ENCODE data around the gene KREMEN2. TPM values are rescaled to one million over a fixed set of nuclear protein-coding genes. Genes with fewer than 3 reads are reported as not detected.

Gene KREMEN2
- total and polyA plus RNA-seq, 2 of the 13 experiments (the other 11 are each of a cell fraction or from before 2014, with no cell fraction given) = 0.48 to 1.2 TPM

- 96% methylated on average over 4 of the region's 4 CpGs for WGBS (ENCODE audit: low lambda C conversion rate)
- no peak overlapping the region for H3K9ac ChIP-seq (ENCODE audit: insufficient read depth, low read depth, low read length)
- CTCF ChIA-PET (ENCODE audit: low intra/inter-chr PET ratio, low total read pairs) = no interaction called here
- ATAC-seq (no peak), DNase-seq (ENCODE audit: low spot score) (no peak), FAIRE-seq (no peak)
- H3K27me3 ChIP-seq (ENCODE audit: control insufficient read depth in 1 of 2, insufficient read depth in 2 of 2, low read length in 2 of 2) = no peaks in the 10 kb centered on the region
- H3K36me3 ChIP-seq (replicated peaks in 1 of 2; ENCODE audit: control insufficient read depth in 1 of 2, insufficient read depth in 2 of 2, low read length in 2 of 2) = peaks cover 0 to 8% of the 10 kb centered on the region in 2 experiments; a peak in 2 of 5 replicates
- no peaks in the 10 kb centered on the region for H3K79me2 ChIP-seq (ENCODE audit: insufficient read depth, low read length)
- H3K9me3 ChIP-seq (ENCODE audit: low read length) = no peaks in the 10 kb centered on the region
- no peak overlapping the region for H3K4me2 ChIP-seq (ENCODE audit: low read depth, low read length)
- no peak overlapping the region for H2AFZ ChIP-seq (ENCODE audit: low read length)
- H3K4me1 ChIP-seq (ENCODE audit: insufficient read depth, low read length) = no peaks in the 10 kb centered on the region
- TF ChIP-seq SKI (IDR thresholded peaks at IDR 0.05; ENCODE audit: partially characterized antibody) (no peak), KDM5A (IDR thresholded peaks at IDR 0.05; ENCODE audit: borderline replicate concordance, low read length) (no peak), ZNF34 (CRISPR knock-in tag; IDR thresholded peaks at IDR 0.05; ENCODE audit: borderline replicate concordance) (no peak), ZC3H4 (CRISPR knock-in tag; IDR thresholded peaks at IDR 0.05; ENCODE audit: borderline replicate concordance) (no peak), ZNF672 (CRISPR knock-in tag; IDR thresholded peaks at IDR 0.05) (no peak)
- TF ChIP-seq, protein P1, sequence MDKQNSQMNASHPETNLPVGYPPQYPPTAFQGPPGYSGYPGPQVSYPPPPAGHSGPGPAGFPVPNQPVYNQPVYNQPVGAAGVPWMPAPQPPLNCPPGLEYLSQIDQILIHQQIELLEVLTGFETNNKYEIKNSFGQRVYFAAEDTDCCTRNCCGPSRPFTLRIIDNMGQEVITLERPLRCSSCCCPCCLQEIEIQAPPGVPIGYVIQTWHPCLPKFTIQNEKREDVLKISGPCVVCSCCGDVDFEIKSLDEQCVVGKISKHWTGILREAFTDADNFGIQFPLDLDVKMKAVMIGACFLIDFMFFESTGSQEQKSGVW (CRISPR knock-in tag; IDR thresholded peaks at IDR 0.05; ENCODE audit: borderline replicate concordance) = no peak
- POLR2A ChIA-PET = no interaction called here
- intact Hi-C loops (cut with micrococcal nuclease; ENCODE audit: unreplicated experiment) (no loop called here), in situ Hi-C loops (cut with HindIII; ENCODE audit: extremely low pct_ligation_motif_present, low pct_unique_long_range_greater_than_20kb) (no loop called here)
- H3K4me3 ChIP-seq (replicated peaks in 1 of 3; ENCODE audit: insufficient read depth in 1 of 3, low read depth in 2 of 3, low read length in 3 of 3) = no peak overlapping the region
- no TSS peak for BruUV-seq (replicated peaks)
- no peak overlapping the region for H3K27ac ChIP-seq (ENCODE audit: extremely low read length, insufficient read depth, low read length)
- no peaks in the 10 kb centered on the region for H4K20me1 ChIP-seq (ENCODE audit: insufficient read depth, low read length)
These were observed 17.4 kb upstream of the KREMEN2 start for GRCh38 chr16:2946649-2947048.

DNA sequence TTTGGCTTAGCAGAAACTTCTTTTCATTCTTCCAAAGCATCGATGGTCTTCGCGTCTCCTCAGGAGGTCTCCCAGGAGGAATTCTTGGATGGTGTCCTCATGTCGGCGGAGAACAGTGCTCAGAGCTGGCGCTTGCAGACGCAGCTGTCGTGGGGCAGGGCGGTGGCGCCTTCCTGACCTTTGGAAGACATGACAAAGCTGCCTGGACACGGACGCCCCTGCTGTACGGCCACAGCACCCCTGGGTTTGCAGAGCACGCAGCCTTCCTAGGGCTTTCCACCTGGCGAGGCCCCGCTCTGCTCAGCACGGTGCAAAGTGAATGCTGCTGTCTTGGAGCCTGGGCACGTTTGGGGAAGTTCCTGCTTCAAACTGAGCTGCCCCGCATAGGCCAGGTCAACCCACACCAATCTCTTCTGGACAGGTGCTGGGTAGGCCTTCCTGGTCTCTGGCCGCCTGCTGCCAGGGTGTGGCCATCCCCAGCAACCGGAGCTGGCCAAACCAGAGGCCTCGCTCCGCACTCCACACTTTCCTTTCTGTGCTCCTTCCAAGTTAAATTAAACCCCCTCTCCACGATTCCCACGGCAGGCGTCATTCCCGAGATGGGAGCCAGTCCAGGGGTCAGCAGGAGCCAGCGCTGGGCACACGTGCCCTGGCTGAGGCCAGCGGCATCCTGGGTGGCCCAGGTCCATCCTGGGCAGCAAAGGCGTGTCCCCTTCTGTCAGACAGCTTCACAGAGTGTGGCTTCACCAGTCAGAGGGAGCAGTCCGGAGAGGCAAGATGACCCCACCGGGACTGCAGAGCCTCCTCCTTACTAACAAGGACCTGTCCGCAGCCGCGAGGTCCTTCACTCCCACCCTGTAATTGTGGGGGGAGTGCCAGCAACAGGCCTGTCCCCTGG lies 15.0 kb upstream of the KREMEN2 start:
- no peaks in the 10 kb centered on the region for H4K20me1 ChIP-seq (ENCODE audit: insufficient read depth, low read length)
- H3K36me3 ChIP-seq (replicated peaks in 1 of 2; ENCODE audit: control insufficient read depth in 1 of 2, insufficient read depth in 2 of 2, low read length in 2 of 2) = no peaks in the 10 kb centered on the region
- 96% methylated on average over 18 of the region's 36 CpGs for WGBS (ENCODE audit: low lambda C conversion rate)
- H3K4me3 ChIP-seq (replicated peaks in 1 of 3; ENCODE audit: insufficient read depth in 1 of 3, low read depth in 2 of 3, low read length in 3 of 3) = no peak overlapping the region
- no peaks in the 10 kb centered on the region for H3K79me2 ChIP-seq (ENCODE audit: insufficient read depth, low read length)
- no peak overlapping the region for H3K4me2 ChIP-seq (ENCODE audit: low read depth, low read length)
- ChIA-PET POLR2A (no interaction called here), CTCF (ENCODE audit: low intra/inter-chr PET ratio, low total read pairs) (no interaction called here)
- no TSS peak for BruUV-seq (replicated peaks)
- no peaks in the 10 kb centered on the region for H3K9me3 ChIP-seq (ENCODE audit: low read length)
- DNase-seq (ENCODE audit: low spot score) (no peak), FAIRE-seq (no peak), ATAC-seq (no peak)
- no peak overlapping the region for H2AFZ ChIP-seq (ENCODE audit: low read length)
- H3K27me3 ChIP-seq (ENCODE audit: control insufficient read depth in 1 of 2, insufficient read depth in 2 of 2, low read length in 2 of 2) = peaks cover 0 to 14% of the 10 kb centered on the region in 2 experiments; a peak in 4 of 5 replicates
- H3K4me1 ChIP-seq (ENCODE audit: insufficient read depth, low read length) = no peaks in the 10 kb centered on the region
- intact Hi-C loops (cut with micrococcal nuclease; ENCODE audit: unreplicated experiment) = no loop called here
- in situ Hi-C loops (cut with HindIII; ENCODE audit: extremely low pct_ligation_motif_present, low pct_unique_long_range_greater_than_20kb) = no loop called here
- no peak overlapping the region for H3K9ac ChIP-seq (ENCODE audit: insufficient read depth, low read depth, low read length)
- TF ChIP-seq FOSL2 (CRISPR knock-in tag; IDR thresholded peaks at IDR 0.05) (no peak), ZNF788 (CRISPR knock-in tag; IDR thresholded peaks at IDR 0.05; ENCODE audit: borderline replicate concordance) (no peak), HOXA3 (CRISPR knock-in tag; IDR thresholded peaks at IDR 0.05) (no peak), KAT2B (IDR thresholded peaks at IDR 0.05; ENCODE audit: borderline replicate concordance, low read depth, low read length) (no peak)
- H3K27ac ChIP-seq (ENCODE audit: extremely low read length, insufficient read depth, low read length) = no peak overlapping the region

All from HepG2 (cell line).